Neutrophil (primary cell): ENCODE results near the gene NFAM1.

Source experiments
- H3K27ac ChIP-seq: fragments of 200-600 bp; sonication (generic); 2 replicates; pipeline ENCODE4 v1.5.1; 2016; ENCODE audit warnings: mild to moderate bottlenecking, moderate library complexity
- H3K27me3 ChIP-seq: fragments of 200-600 bp; sonication (generic); 2 replicates; pipeline ENCODE4 v1.6.0; 2016; ENCODE audit warnings: mild to moderate bottlenecking
- H3K36me3 ChIP-seq: fragments of 200-600 bp; sonication (generic); 2 replicates; pipeline ENCODE4 v1.5.1; 2017
- H3K4me1 ChIP-seq, 2 experiments: fragments of 200-600 bp in 1 of 2; sonication (generic) in 1 of 2; 1 replicate in 1 of 2; 2 replicates in 1 of 2; pipeline versions ENCODE4 v1.5.1 to v1.6.1; 2013 to 2016; ENCODE audit warnings: low read depth in 1 of 2, low read length in 1 of 2, mild to moderate bottlenecking in 1 of 2, moderate library complexity in 1 of 2; ENCODE audit not compliant: control insufficient read depth in 1 of 2, insufficient read depth in 1 of 2
- H3K4me3 ChIP-seq, 2 experiments: fragments of 200-600 bp in 1 of 2; sonication (generic) in 1 of 2; 1 replicate in 1 of 2; 2 replicates in 1 of 2; pipeline ENCODE4 v1.5.1; 2013 to 2016; ENCODE audit warnings: low read depth in 1 of 2, low read length in 1 of 2, mild to moderate bottlenecking in 1 of 2, moderate library complexity in 1 of 2
- H3K9me3 ChIP-seq: fragments of 200-600 bp; sonication (generic); 2 replicates; pipeline ENCODE4 v1.5.1; 2016
- CTCF ChIP-seq: fragments of 200-600 bp; sonication (generic); IDR thresholded peaks from 2 replicates; pipeline ENCODE4 v1.5.1; 2016; ENCODE audit warnings: antibody characterized with exemption

The NFAM1 gene

GRCh38 chr22:42428025-42428424 lies 4.2 kb downstream of the NFAM1 start:
- TF ChIP-seq CTCF = no peak
- Histone ChIP-seq H3K27ac (peak overlapping the region; percentile 99), H3K4me1 (peaks cover 68 to 80% of the 10 kb centered on the region in 2 experiments), H3K36me3 (peaks cover 53% of the 10 kb centered on the region), H3K4me3 (peak overlapping the region in 1 of 2 experiments; percentile 18), H3K9me3 (no peaks in the 10 kb centered on the region), H3K27me3 (no peaks in the 10 kb centered on the region)

GRCh38 chr22:42427167-42427566 lies 5.0 kb downstream of the NFAM1 start:
- peak overlapping the region; percentile 99 for H3K27ac ChIP-seq

GRCh38 chr22:42425989-42426355 lies 6.2 kb downstream of the NFAM1 start:
- Histone ChIP-seq H3K9me3 (no peaks in the 10 kb centered on the region), H3K4me1 (peaks cover 62 to 69% of the 10 kb centered on the region in 2 experiments), H3K36me3 (peaks cover 70% of the 10 kb centered on the region), H3K27me3 (no peaks in the 10 kb centered on the region), H3K4me3 (no peak overlapping the region), H3K27ac (peak overlapping the region; percentile 99)
- TF ChIP-seq CTCF = no peak

More at GRCh38 chr22:42427167-42427566, 5.0 kb downstream of the NFAM1 start:
- H3K4me3 ChIP-seq = peak overlapping the region in 1 of 2 experiments; percentile 18
- TF ChIP-seq CTCF = no peak
- H3K9me3 ChIP-seq = no peaks in the 10 kb centered on the region
- no peaks in the 10 kb centered on the region for H3K27me3 ChIP-seq
- H3K4me1 ChIP-seq = peaks cover 60 to 74% of the 10 kb centered on the region in 2 experiments
- H3K36me3 ChIP-seq = peaks cover 60% of the 10 kb centered on the region

- Histone ChIP-seq H3K4me1 (peaks cover 66 to 68% of the 10 kb centered on the region in 2 experiments), H3K9me3 (no peaks in the 10 kb centered on the region), H3K36me3 (peaks cover 75% of the 10 kb centered on the region), H3K27ac (peak overlapping the region; percentile 99), H3K4me3 (no peak overlapping the region), H3K27me3 (no peaks in the 10 kb centered on the region)
- no peak for TF ChIP-seq CTCF
Measured at GRCh38 chr22:42425337-42425988, 6.7 kb downstream of the NFAM1 start.

- peaks cover 88% of the 10 kb centered on the region for H3K36me3 ChIP-seq
- H3K4me3 ChIP-seq = peak overlapping the region; percentile 9 to 49
- peaks cover 70 to 72% of the 10 kb centered on the region in 2 experiments for H3K4me1 ChIP-seq
- peak overlapping the region; percentile 92 for H3K27ac ChIP-seq
- H3K27me3 ChIP-seq = no peaks in the 10 kb centered on the region
- TF ChIP-seq CTCF = no peak
- no peaks in the 10 kb centered on the region for H3K9me3 ChIP-seq
Measured at GRCh38 chr22:42419243-42419881, 12.8 kb downstream of the NFAM1 start.
